Measurements from ENCODE around the gene PRKAB1.

Gene PRKAB1

DNA sequence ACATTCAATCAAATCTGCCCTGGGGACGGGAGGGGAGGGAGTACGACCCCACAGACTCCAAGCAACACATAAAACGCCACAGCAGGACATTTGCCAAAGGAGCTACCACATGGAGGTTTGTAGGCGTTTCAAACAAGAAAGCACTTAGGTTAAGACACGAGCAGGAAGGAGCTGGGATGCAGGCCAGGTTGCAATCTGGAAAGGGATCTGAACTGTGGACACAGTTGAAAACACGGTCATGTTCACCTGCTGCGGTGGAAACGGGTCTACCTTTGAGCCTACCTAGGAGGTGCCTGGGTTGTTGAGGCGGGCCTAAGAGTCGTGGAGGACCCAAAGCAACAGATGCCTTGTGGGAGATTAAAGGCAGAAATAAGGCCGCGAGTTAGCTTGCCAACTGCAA is 18.4 kb downstream of the PRKAB1 start:
- TF ChIP-seq SIN3A (IDR thresholded peaks at IDR 0.05; ENCODE audit: borderline replicate concordance, insufficient read depth, low read length) (no peak), FOXP2 (optimal IDR thresholded peaks at IDR 0.05; ENCODE audit: borderline replicate concordance, extremely low read depth, extremely low read length, insufficient read depth) (no peak)

DNA sequence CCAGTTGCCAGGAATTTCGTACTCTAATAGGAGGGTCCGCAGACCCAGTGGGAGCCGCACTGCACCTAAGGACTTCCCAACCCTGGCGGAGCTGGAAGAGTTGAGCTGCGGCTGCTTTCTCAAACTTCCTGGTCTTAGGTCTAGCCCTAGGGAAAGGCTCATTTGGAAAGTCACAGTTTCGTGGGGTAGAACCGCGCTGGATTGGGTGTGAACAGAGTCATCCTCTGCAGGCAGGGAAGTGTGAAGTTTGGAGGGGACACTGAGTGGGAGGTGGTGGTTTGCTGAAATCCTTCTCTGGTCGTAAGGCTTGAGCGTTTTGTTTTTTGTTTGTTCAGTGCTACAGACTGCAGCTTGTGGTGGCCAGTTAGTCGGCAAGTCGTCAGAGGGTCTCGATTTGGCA is 18.8 kb downstream of the PRKAB1 start:
- TF ChIP-seq SIN3A (IDR thresholded peaks at IDR 0.05; ENCODE audit: borderline replicate concordance, insufficient read depth, low read length) (no peak), FOXP2 (optimal IDR thresholded peaks at IDR 0.05; ENCODE audit: borderline replicate concordance, extremely low read depth, extremely low read length, insufficient read depth) (no peak)
- TF ChIP-seq, protein P1, sequence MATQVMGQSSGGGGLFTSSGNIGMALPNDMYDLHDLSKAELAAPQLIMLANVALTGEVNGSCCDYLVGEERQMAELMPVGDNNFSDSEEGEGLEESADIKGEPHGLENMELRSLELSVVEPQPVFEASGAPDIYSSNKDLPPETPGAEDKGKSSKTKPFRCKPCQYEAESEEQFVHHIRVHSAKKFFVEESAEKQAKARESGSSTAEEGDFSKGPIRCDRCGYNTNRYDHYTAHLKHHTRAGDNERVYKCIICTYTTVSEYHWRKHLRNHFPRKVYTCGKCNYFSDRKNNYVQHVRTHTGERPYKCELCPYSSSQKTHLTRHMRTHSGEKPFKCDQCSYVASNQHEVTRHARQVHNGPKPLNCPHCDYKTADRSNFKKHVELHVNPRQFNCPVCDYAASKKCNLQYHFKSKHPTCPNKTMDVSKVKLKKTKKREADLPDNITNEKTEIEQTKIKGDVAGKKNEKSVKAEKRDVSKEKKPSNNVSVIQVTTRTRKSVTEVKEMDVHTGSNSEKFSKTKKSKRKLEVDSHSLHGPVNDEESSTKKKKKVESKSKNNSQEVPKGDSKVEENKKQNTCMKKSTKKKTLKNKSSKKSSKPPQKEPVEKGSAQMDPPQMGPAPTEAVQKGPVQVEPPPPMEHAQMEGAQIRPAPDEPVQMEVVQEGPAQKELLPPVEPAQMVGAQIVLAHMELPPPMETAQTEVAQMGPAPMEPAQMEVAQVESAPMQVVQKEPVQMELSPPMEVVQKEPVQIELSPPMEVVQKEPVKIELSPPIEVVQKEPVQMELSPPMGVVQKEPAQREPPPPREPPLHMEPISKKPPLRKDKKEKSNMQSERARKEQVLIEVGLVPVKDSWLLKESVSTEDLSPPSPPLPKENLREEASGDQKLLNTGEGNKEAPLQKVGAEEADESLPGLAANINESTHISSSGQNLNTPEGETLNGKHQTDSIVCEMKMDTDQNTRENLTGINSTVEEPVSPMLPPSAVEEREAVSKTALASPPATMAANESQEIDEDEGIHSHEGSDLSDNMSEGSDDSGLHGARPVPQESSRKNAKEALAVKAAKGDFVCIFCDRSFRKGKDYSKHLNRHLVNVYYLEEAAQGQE (IDR thresholded peaks at IDR 0.05; ENCODE audit: insufficient read depth in 1 of 2, low read depth in 2 of 2, low read length in 2 of 2) = no peak

GRCh38 chr12:119687406-119687805 is 19.5 kb downstream of the PRKAB1 start:
- TF ChIP-seq SIN3A (IDR thresholded peaks at IDR 0.05; ENCODE audit: borderline replicate concordance, insufficient read depth, low read length) = no peak

DNA sequence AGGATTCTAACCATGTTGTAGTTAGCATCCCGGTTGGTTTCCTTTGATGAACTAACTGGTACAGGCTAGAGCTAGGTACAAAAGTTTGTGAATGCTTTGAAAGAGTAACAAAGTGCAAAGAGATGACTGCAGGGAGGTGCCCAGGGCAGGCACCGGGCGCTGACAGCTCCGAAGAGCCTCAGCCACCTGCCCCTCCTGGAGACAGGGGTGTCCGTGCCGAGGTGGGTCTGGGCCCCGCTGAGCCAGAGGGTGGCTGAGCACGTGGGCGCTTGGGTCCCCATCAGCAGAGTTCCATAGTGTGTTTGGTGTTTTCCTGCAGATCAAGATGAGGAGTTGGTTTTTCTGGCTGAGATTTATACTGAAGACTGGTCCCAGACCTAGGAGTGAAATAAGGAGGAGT is 19.9 kb downstream of the PRKAB1 start:
- no peak for TF ChIP-seq FOXP2 (optimal IDR thresholded peaks at IDR 0.05; ENCODE audit: borderline replicate concordance, extremely low read depth, extremely low read length, insufficient read depth)
- TF ChIP-seq, protein P1 (IDR thresholded peaks at IDR 0.05; ENCODE audit: insufficient read depth in 1 of 2, low read depth in 2 of 2, low read length in 2 of 2) = no peak
- no peak for TF ChIP-seq SIN3A (IDR thresholded peaks at IDR 0.05; ENCODE audit: borderline replicate concordance, insufficient read depth, low read length)
- no peak for TF ChIP-seq POLR2AphosphoS5 (IDR thresholded peaks at IDR 0.05; ENCODE audit: low read depth, low read length)
- no peak for TF ChIP-seq TAF1 (IDR thresholded peaks at IDR 0.05; ENCODE audit: borderline replicate concordance, insufficient read depth, low read length)

DNA sequence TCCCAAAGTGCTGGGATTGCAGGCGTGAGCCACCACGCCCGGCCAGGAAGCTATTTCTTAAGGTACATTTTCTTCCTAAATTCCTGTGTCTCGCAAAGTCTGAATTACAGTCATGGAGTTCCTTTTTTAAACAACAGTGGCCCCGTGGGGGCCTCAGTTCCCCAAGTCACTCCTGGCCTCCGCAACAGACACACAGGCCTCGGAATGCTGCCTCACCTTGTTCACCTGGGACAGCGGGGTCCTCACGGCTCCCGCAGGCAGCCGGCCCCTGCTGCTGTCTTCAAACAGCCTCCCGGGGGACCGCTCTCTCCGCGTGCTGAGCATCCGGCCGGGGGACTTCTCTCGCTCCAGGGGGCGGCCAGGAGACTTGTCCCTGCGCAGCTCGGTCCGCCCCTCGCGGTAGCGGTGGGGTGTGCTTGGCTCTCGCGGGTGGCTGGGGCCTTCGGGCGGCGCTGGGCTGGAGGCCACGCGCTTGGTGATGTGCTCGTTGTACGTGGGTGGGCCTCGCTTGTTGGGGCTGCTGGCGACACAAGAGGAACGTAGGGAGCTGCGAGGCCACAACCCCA is 22.1 kb downstream of the PRKAB1 start:
- TF ChIP-seq, protein P1 (IDR thresholded peaks at IDR 0.05; ENCODE audit: insufficient read depth in 1 of 2, low read depth in 2 of 2, low read length in 2 of 2) = no peak
- no peak for TF ChIP-seq TAF1 (IDR thresholded peaks at IDR 0.05; ENCODE audit: borderline replicate concordance, insufficient read depth, low read length)
- TF ChIP-seq FOXP2 (optimal IDR thresholded peaks at IDR 0.05; ENCODE audit: borderline replicate concordance, extremely low read depth, extremely low read length, insufficient read depth) = no peak
- no peak for TF ChIP-seq POLR2AphosphoS5 (IDR thresholded peaks at IDR 0.05; ENCODE audit: low read depth, low read length)
- TF ChIP-seq SIN3A (IDR thresholded peaks at IDR 0.05; ENCODE audit: borderline replicate concordance, insufficient read depth, low read length) = no peak

DNA sequence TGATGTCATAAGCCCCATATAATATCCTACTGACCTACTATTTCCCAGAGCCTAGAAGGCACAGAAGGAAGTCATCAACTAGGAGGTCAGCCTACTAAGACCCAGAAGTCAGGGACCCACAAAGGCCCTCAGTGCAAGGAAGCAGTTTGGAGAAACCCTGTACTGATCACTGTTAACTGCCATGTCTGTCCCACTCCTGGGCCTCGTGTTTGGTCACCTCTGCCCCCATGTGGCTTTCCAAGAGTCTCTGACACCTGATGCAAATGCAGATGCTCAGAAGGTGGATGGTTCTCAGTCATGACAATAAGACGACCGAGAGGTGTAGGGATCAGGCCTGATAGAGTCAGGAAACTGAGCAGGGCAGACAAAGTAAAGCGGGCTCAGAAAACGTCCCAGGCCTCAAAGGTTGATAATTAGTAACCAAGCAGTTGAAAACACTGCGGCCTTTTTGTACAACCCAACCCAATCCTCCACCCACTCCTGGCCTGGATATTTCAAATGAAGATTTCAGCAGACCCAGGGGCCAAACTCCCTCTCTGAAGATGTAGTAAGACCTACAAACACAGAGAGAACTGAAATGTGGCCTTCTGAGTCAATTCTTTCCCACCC is 23.4 kb downstream of the PRKAB1 start:
- TF ChIP-seq, protein P1 (IDR thresholded peaks at IDR 0.05; ENCODE audit: insufficient read depth in 1 of 2, low read depth in 2 of 2, low read length in 2 of 2) = no peak
- TF ChIP-seq POLR2AphosphoS5 (IDR thresholded peaks at IDR 0.05; ENCODE audit: low read depth, low read length) (no peak), TAF1 (IDR thresholded peaks at IDR 0.05; ENCODE audit: borderline replicate concordance, insufficient read depth, low read length) (no peak), FOXP2 (optimal IDR thresholded peaks at IDR 0.05; ENCODE audit: borderline replicate concordance, extremely low read depth, extremely low read length, insufficient read depth) (no peak)

Measured in PFSK-1 (cell line).